Neural progenitor cell (in vitro differentiated cells): ENCODE measurements around the gene CNPY2. TPM values are rescaled to one million over a fixed set of nuclear protein-coding genes. Genes with fewer than 3 reads are reported as not detected.
A peak's percentile ranks its signal among the peaks of the same experiment; 100 is the strongest.
"Not testable (repeated sequence)": the region's sequence is repeated elsewhere in the genome, so short reads cannot be mapped to it uniquely, and the experiment has no call there.

Source experiments
- DNase-seq: peaks from one replicate; pipeline ENCODE4 v3.0.0-alpha.2; 2016; ENCODE audit warnings: low spot score
- H2AFZ ChIP-seq: fragments of 200-600 bp; sonication (generic); replicated peaks from 2 replicates; pipeline ENCODE4 v1.6.1; 2016; ENCODE audit warnings: antibody characterized with exemption
- H3F3A ChIP-seq: fragments of 200-600 bp; sonication (generic); 2 replicates; pipeline ENCODE4 v1.6.1; 2016; ENCODE audit warnings: antibody characterized with exemption, low read depth
- H3K27ac ChIP-seq: fragments of 200-600 bp; sonication (generic); 2 replicates; pipeline ENCODE4 v1.5.1; 2016; ENCODE audit warnings: mild to moderate bottlenecking
- H3K27me3 ChIP-seq: fragments of 200-600 bp; sonication (generic); 2 replicates; pipeline ENCODE4 v1.6.1; 2016; ENCODE audit warnings: mild to moderate bottlenecking, moderate library complexity
- H3K36me3 ChIP-seq: fragments of 200-600 bp; sonication (generic); 2 replicates; pipeline ENCODE4 v1.5.1; 2016
- H3K4me1 ChIP-seq: fragments of 200-600 bp; sonication (generic); 2 replicates; pipeline ENCODE4 v1.6.1; 2016; ENCODE audit warnings: mixed run types
- H3K4me2 ChIP-seq: fragments of 200-600 bp; sonication (generic); 2 replicates; pipeline ENCODE4 v1.6.1; 2016
- H3K4me3 ChIP-seq: fragments of 200-600 bp; sonication (generic); 2 replicates; pipeline ENCODE4 v1.5.1; 2016
- H3K79me2 ChIP-seq: fragments of 200-600 bp; sonication (generic); 2 replicates; pipeline ENCODE4 v1.6.1; 2016; ENCODE audit warnings: low read depth
- H3K9ac ChIP-seq: fragments of 200-600 bp; sonication (generic); 2 replicates; pipeline ENCODE4 v1.6.1; 2016
- H3K9me3 ChIP-seq: fragments of 200-600 bp; sonication (generic); 2 replicates; pipeline ENCODE4 v1.5.1; 2016; ENCODE audit warnings: low read depth
- H4K20me1 ChIP-seq: fragments of 200-600 bp; sonication (generic); 2 replicates; pipeline ENCODE4 v1.6.1; 2016; ENCODE audit warnings: low read depth
- H3K27ac Mint-ChIP-seq: 3 replicates; pipeline ENCODE4 v1.8.0; 2021; ENCODE audit warnings: mixed read lengths
- H3K27me3 Mint-ChIP-seq: 2 replicates; pipeline ENCODE4 v1.8.0; 2022; ENCODE audit warnings: low read depth, mild to moderate bottlenecking, inconsistent platforms, moderate library complexity, mixed read lengths; ENCODE audit not compliant: insufficient read depth
- H3K36me3 Mint-ChIP-seq: 3 replicates; pipeline ENCODE4 v1.8.0; 2021; ENCODE audit warnings: mixed read lengths
- H3K4me1 Mint-ChIP-seq: 3 replicates; pipeline ENCODE4 v1.8.0; 2021; ENCODE audit warnings: mixed read lengths
- H3K4me3 Mint-ChIP-seq: 3 replicates; pipeline ENCODE4 v1.8.0; 2021; ENCODE audit warnings: mild to moderate bottlenecking, moderate library complexity, mixed read lengths
- H3K9me3 Mint-ChIP-seq: 3 replicates; pipeline ENCODE4 v1.8.0; 2020; ENCODE audit warnings: mixed read lengths
- EZH2 ChIP-seq: fragments of 200-600 bp; sonication (generic); IDR thresholded peaks from 2 replicates; pipeline ENCODE4 v1.6.1; 2017; ENCODE audit warnings: antibody characterized with exemption, mild to moderate bottlenecking, moderate library complexity
- EZH2phosphoT487 ChIP-seq: fragments of 200-600 bp; sonication (generic); IDR thresholded peaks from 2 replicates; pipeline ENCODE4 v1.6.1; 2017; ENCODE audit warnings: antibody characterized with exemption
- total RNA-seq: library from RNA; depleted of rRNA; stranded (reverse); fragments of >200 nt; gene quantifications from 2 replicates; pipeline ENCODE4 v1.2.3, GENCODE V29; 2015; ENCODE audit warnings: low replicate concordance
- TF ChIP-seq, protein P1 (sequence below): fragments of 200-600 bp; sonication (generic); IDR thresholded peaks from 2 replicates; pipeline ENCODE4 v1.5.1; 2017; ENCODE audit warnings: antibody characterized with exemption, mild to moderate bottlenecking

The CNPY2 gene
- total RNA-seq, 1 donor from 2014 or later, result 128 TPM

DNA sequence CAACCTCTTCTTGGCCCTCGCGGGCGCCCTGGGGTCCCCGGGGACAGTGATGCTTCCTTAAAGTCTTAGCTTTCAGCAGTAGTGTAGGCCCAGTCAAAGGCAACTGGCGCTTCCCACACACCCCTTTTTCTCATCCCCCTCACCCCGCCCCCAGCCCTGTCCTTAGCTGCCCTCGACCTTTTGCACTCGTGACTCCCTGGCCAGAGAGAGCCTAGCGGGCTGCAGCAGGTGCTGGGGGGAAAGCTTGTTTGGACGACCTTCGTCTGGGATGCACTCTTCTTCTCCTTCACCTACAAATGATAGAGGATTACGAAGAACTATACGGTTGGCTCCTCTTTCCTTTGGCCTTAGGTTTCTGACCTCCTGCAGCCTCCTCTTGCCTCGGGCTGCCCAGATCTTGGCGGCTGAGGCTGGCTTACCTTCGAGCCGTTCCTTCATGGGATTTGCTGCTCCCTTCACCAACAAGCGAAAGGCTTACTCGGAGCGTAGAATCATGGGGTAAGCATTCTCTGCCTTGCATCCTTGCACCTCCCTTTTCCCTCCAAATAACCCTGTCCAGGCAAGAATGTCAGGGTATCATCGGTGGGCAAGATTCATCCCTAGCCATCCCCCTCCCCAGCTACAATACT lies 48.2 kb downstream of the CNPY2 start:
- Mint-ChIP-seq H3K27me3 (peaks cover 1% of the 10 kb centered on the region), H3K4me3 (peak overlapping the region; percentile 94), H3K27ac (peak overlapping the region; percentile 63), H3K36me3 (peaks cover 26% of the 10 kb centered on the region), H3K9me3 (no peaks in the 10 kb centered on the region), H3K4me1 (peaks cover 20% of the 10 kb centered on the region)
- peaks cover 50% of the 10 kb centered on the region for H3F3A ChIP-seq
- TF ChIP-seq EZH2phosphoT487 (no peak), EZH2 (no peak)
- TF ChIP-seq, protein P1, sequence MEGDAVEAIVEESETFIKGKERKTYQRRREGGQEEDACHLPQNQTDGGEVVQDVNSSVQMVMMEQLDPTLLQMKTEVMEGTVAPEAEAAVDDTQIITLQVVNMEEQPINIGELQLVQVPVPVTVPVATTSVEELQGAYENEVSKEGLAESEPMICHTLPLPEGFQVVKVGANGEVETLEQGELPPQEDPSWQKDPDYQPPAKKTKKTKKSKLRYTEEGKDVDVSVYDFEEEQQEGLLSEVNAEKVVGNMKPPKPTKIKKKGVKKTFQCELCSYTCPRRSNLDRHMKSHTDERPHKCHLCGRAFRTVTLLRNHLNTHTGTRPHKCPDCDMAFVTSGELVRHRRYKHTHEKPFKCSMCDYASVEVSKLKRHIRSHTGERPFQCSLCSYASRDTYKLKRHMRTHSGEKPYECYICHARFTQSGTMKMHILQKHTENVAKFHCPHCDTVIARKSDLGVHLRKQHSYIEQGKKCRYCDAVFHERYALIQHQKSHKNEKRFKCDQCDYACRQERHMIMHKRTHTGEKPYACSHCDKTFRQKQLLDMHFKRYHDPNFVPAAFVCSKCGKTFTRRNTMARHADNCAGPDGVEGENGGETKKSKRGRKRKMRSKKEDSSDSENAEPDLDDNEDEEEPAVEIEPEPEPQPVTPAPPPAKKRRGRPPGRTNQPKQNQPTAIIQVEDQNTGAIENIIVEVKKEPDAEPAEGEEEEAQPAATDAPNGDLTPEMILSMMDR, result no peak
- H3K79me2 ChIP-seq, result no peaks in the 10 kb centered on the region
- H4K20me1 ChIP-seq, result no peaks in the 10 kb centered on the region
- H3K27me3 ChIP-seq, result no peaks in the 10 kb centered on the region
- H3K4me2 ChIP-seq, result peak overlapping the region; percentile 83
- no peak overlapping the region for H3K27ac ChIP-seq
- peak overlapping the region; percentile 17 for H3K9ac ChIP-seq
- no peaks in the 10 kb centered on the region for H3K36me3 ChIP-seq
- no peaks in the 10 kb centered on the region for H3K4me1 ChIP-seq
- H2AFZ ChIP-seq, result peak overlapping the region; percentile 59
- no peaks in the 10 kb centered on the region for H3K9me3 ChIP-seq
- peak overlapping the region; percentile 83 for H3K4me3 ChIP-seq
- DNase-seq, result peak; percentile 57

DNA sequence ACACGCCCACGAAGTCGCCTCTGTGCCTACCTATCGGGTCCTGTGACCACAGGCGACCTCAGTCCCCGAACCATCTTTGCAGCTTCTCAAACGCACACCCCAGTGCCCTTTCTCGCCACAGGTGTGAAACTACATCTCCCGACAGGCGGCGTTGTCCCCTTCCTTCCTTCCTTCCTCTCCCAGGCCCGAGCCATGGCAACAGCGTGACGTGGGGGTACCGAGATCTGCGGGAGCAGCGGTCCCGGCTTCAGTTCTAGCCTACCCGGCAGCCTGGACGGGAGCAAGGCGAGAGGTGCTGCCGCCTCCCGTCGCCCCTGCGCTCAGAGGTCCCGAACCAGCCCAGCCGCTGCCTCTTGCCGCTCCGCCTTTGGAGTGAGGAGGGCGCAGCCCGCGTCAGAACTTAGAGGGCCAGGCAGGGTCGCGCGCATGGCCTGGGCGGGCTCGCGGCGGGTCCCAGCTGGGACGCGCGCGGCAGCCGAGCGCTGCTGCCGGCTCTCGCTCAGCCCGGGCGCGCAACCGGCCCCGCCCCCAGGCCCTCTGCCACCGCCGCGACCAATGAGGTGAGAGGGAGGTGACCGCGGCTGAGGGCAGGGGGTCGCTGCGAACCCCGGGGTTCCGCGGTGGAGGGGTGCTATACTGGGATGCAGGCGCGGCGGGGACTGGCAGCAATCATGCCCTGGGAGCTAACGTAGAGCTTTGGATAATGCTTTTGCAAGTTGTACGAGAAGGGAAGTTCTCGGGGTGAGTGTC lies 48.9 kb downstream of the CNPY2 start, which contains the start of gene COQ10A:
Gene COQ10A, plus strand, starts transcription at position 250 of the 750 bp plus-strand sequence. Its CDS starts 177 bp downstream, at position 427.
- Mint-ChIP-seq H3K36me3 (peaks cover 21% of the 10 kb centered on the region), H3K27me3 (peaks cover 2% of the 10 kb centered on the region), H3K4me3 (peak within 1 kb of the TSS; percentile 94), H3K4me1 (peaks cover 19% of the 10 kb centered on the region), H3K9me3 (no peaks in the 10 kb centered on the region), H3K27ac (peak within 1 kb of the TSS; percentile 97)
- no peaks in the 10 kb centered on the region for H3K27me3 ChIP-seq
- H3K4me1 ChIP-seq, result no peaks in the 10 kb centered on the region
- peak; percentile 95 for DNase-seq
- peak within 1 kb of the TSS; percentile 78 for H3K27ac ChIP-seq
- peak within 1 kb of the TSS; percentile 87 for H2AFZ ChIP-seq
- H3K79me2 ChIP-seq, result no peaks in the 10 kb centered on the region
- H3K9ac ChIP-seq, result peak within 1 kb of the TSS; percentile 17
- no peaks in the 10 kb centered on the region for H3K9me3 ChIP-seq
- H3K36me3 ChIP-seq, result no peaks in the 10 kb centered on the region
- TF ChIP-seq EZH2phosphoT487, result no peak
- TF ChIP-seq, protein P1, result peak; percentile 67
- peak within 1 kb of the TSS; percentile 83 for H3K4me2 ChIP-seq
- H3K4me3 ChIP-seq, result peak within 1 kb of the TSS; percentile 83
- H4K20me1 ChIP-seq, result no peaks in the 10 kb centered on the region
- H3F3A ChIP-seq, result peaks cover 49% of the 10 kb centered on the region

DNA sequence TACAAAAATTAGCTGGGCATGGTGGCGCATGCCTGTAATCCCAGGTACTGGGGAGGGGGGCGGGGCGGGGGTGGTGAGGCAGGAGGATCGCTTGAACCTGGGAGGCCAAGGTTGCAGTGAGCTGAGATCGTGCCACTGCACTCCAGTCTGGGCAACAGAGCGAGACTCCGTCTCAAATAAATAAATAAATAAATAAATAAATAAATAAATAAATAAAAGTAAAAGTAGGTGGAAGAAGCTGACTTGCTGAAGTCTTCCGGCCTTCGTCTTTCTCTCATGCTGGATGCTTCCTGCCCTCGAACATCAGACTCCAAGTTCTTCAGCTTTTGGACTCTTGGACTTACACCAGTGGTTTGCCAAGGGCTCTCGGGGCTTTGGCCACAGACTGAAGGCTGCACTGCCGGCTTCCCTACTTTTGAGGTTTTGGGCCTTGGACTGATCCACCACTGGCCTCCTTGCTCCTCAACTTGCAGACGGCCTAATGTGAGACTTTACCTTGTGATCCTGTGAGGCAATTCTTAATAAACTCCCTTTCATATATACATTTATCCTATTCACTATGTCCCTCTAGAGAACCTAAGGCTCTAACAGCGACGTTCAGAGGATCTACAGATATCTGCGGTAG lies 49.6 kb downstream of the CNPY2 start:
- peak overlapping the region; percentile 94 for H3K4me3 Mint-ChIP-seq
- peak overlapping the region; percentile 97 for H3K27ac Mint-ChIP-seq
- Histone ChIP-seq H3K4me3 (peak overlapping the region; percentile 83), H2AFZ (peak overlapping the region; percentile 87), H3K4me2 (peak overlapping the region; percentile 83), H3F3A (peaks cover 44% of the 10 kb centered on the region)
- not testable (repeated sequence) for H3K36me3 ChIP-seq, H3K9me3 Mint-ChIP-seq, H3K9me3 ChIP-seq, H3K27me3 Mint-ChIP-seq, H3K4me1 ChIP-seq, H4K20me1 ChIP-seq, H3K79me2 ChIP-seq, H3K27ac ChIP-seq, H3K9ac ChIP-seq, DNase-seq, H3K27me3 ChIP-seq
- H3K36me3 Mint-ChIP-seq, result peaks cover 17% of the 10 kb centered on the region
- H3K4me1 Mint-ChIP-seq, result peaks cover 16% of the 10 kb centered on the region

DNA sequence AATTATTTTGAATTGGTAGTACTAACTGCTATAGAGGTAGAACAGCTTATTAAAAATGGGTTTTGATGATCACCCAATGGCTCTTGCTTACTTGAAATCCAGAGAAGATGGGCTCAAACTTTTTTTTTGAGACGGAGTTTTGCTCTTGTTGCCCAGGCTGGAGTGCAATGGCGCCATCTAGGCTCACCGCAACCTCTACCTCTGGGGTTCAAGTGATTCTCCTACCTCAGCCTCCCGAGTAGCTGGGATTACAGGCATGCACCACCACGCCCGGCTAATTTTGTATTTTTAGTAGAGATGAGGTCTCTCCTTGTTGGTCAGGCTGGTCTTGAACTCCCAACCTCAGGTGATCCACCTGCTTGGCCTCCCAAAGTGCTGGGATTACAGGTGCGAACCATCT lies 52.8 kb downstream of the CNPY2 start:
- not testable (repeated sequence) for H3K27me3 ChIP-seq, H3K27me3 Mint-ChIP-seq, H3K9me3 Mint-ChIP-seq, H3K9me3 ChIP-seq, H3K36me3 ChIP-seq, H3K9ac ChIP-seq, H3K4me1 ChIP-seq, H3K27ac ChIP-seq, H3K4me3 Mint-ChIP-seq, H3K36me3 Mint-ChIP-seq, H3K27ac Mint-ChIP-seq, H3K4me2 ChIP-seq, DNase-seq, H4K20me1 ChIP-seq, H2AFZ ChIP-seq, H3K4me3 ChIP-seq, H3K79me2 ChIP-seq
- H3F3A ChIP-seq, result peaks cover 34% of the 10 kb centered on the region
- H3K4me1 Mint-ChIP-seq, result peaks cover 21% of the 10 kb centered on the region
